Prostate gland (tissue), 2 donors: ENCODE measurements around the gene IL1RAPL1.

Source experiments
- CTCF ChIP-seq, 4 experiments: fragments of 200-600 bp in 2 of 4; fragments of 450-650 bp in 2 of 4; sonication (generic) in 2 of 4; IDR thresholded peaks; 1 replicate in 3 of 4; 2 replicates in 1 of 4; pipeline ENCODE4 v1.5.1; 2016 to 2019; ENCODE audit warnings: antibody characterized with exemption in 4 of 4, mild to moderate bottlenecking in 2 of 4, moderate library complexity in 2 of 4
- POLR2A ChIP-seq: fragments of 450-650 bp; IDR thresholded peaks from one replicate; pipeline ENCODE4 v1.6.1; 2016; ENCODE audit warnings: antibody characterized with exemption, mild to moderate bottlenecking
- POLR2AphosphoS5 ChIP-seq: sonication (generic); formaldehyde crosslinking; IDR thresholded peaks from one replicate; pipeline ENCODE4 v1.6.1; 2017; ENCODE audit warnings: antibody characterized with exemption

- TF ChIP-seq POLR2AphosphoS5, result no peak
- TF ChIP-seq CTCF (IDR thresholded peaks at IDR 0.05), result no peak
- TF ChIP-seq POLR2A, result no peak
Observed at GRCh38 chrX:29604381-29604780, 1017.1 kb downstream of the IL1RAPL1 start.
